Activated T-helper 1 cell treated with Interleukin-2 at 50 U/mL for 16 hours (primary cell): ENCODE measurements around the gene SNAI1.
"Not testable (repeated sequence)": the region's sequence is repeated elsewhere in the genome, so short reads cannot be mapped to it uniquely, and the experiment has no call there.

ENCODE experiments used
- DNase-seq: peaks from one replicate; pipeline ENCODE4 v3.0.0-alpha.2; 2020; ENCODE audit warnings: low read depth

SNAI1 gene

DNA sequence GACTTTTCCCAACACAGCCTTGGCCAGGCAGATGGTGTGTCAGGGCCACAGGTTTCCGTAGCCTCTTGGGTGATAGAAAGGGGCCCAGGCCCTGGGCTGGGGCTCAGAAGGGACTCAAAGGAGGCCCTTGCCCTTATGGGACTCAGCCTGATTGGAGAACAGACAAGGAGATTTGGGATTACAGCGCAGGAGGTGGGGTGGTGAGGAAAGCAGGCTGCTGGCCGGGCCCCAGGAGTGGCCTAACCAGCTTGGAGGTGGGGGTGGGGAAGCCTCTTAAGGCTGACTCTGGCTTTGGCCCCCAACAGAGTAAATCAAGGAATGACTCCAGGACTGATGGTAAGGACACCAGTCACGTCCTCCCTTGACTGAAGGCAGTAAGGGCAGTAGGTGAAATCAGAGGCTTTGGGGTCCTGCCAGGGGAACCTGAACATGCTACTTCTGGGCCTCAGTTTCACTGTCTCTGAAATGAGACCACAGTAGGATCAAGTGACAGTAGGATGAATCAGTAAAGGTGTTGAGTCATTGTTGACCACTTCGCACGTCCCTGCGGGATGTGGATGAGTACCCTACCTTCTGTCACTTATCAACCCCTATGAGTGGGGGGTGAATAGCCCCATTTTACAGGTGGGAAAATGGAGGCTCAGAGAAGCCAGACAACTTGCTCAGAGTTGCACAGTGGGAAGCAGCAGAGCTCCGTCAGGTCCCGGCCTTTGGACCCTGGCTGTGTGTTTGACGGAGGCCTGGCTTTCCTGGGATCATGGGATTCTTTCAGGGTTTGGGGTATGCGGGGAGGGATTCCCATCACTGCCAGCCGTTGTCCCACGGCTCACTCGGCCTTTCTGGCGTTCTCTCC, 4.5 kb downstream of the SNAI1 start:
- no peak for DNase-seq

DNA sequence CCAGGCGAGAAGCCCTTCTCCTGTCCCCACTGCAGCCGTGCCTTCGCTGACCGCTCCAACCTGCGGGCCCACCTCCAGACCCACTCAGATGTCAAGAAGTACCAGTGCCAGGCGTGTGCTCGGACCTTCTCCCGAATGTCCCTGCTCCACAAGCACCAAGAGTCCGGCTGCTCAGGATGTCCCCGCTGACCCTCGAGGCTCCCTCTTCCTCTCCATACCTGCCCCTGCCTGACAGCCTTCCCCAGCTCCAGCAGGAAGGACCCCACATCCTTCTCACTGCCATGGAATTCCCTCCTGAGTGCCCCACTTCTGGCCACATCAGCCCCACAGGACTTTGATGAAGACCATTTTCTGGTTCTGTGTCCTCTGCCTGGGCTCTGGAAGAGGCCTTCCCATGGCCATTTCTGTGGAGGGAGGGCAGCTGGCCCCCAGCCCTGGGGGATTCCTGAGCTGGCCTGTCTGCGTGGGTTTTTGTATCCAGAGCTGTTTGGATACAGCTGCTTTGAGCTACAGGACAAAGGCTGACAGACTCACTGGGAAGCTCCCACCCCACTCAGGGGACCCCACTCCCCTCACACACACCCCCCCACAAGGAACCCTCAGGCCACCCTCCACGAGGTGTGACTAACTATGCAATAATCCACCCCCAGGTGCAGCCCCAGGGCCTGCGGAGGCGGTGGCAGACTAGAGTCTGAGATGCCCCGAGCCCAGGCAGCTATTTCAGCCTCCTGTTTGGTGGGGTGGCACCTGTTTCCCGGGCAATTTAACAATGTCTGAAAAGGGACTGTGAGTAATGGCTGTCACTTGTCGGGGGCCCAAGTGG, 5.3 kb downstream of the SNAI1 start:
- no peak for DNase-seq

DNA sequence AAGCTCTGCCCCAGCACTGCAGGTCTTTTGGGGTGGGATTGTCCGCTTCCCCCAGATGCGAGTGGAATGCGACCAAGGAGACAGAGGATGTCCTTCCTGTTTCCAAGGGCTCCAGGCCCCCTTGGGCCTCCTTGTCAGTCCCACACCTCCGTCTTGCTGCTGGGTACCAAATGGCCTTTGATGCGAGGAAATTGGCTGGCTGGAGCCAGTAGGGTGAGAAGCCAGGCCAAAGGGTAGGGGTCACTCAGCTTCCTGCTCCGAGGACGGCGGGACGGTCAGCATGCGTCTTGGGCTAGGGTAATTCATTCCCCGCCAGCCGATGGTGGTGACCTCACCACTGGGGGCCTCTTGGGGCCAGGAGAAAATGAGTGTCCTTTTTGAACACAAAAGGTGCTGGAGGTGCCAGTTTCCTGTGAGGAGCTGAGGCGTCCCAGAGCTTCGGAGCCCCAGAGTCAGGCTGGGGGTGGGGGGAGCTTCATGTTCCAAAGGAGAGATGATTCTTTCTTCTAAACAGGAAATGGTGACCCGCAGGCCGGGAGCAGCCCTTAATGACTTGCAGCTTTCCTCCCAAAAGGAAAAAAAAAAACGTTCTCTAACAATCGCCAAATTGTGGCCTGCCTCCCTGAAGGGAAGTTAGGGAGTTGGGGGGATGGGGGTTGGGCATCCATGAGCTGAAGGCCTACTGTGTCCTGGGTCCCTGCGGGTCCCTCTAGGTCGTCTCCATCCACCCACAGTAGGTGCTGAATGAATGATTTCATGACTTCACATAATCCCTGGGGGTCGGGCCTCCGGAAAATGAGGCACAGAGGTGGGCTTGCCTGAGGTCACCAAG, 6.7 kb downstream of the SNAI1 start:
- DNase-seq, result no peak

DNA sequence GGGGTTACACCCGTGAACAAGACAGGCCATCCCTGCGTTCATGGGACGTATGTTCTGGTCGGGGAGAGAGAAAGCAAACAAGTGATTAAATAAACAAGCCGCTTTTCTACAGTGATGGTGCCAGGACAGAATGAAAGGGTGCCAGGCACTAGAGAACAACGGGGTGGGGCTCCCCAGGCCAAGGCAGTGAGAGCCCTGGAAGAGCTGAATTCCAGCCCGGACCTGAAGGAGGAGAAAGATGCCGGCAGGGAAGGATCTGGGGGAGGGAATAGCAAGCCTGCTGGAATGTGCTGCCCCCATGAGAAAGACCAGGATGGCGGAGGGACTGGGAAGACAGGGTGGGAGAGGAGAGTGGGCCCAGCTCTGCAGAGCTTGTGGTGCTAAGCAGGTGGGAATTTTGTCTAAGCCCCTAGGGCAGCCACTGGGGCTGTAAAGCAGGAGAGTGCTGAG, 7.5 kb downstream of the SNAI1 start:
- DNase-seq, result no peak

DNA sequence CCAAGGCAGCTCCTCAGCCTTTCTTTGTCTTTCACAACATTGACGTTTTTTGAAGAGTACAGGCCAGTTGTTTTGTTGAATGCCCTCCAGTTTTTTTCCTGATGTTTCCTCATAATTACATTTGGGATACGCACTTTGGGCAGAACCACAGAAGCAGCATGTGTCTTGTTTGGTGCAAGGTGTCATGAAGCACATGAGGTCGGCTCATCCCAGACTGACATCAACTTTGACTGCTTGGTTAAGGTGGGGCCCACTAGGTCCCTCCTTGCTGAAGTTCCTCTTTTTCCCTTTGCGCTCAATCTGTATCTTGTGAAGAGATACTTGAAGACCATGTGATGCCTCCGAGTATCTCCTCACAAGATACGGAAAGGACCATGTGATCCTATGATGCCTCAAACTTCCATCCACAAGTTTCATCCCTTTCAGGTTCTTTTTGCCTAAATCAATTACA, 10.5 kb downstream of the SNAI1 start:
- no peak for DNase-seq

DNA sequence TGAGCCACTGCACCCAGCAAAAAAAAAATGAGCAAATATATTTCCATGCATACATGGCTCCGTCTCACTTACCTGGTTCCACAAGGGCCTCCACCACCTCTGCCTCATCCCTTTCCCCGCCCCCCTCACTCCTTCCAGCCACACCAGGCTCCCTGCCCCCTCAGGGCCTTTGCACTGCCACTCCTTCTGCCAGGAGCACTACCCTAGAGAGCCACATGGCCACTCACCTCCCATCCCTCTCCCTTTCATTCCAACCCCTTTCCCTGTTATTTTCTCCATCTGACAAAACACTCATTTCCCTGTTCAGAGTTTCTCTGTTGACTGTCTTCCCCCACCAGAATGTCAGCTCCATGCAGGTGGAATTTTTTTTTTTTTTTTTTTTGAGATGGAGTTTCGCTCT, 12.8 kb downstream of the SNAI1 start:
- DNase-seq, result no peak

DNA sequence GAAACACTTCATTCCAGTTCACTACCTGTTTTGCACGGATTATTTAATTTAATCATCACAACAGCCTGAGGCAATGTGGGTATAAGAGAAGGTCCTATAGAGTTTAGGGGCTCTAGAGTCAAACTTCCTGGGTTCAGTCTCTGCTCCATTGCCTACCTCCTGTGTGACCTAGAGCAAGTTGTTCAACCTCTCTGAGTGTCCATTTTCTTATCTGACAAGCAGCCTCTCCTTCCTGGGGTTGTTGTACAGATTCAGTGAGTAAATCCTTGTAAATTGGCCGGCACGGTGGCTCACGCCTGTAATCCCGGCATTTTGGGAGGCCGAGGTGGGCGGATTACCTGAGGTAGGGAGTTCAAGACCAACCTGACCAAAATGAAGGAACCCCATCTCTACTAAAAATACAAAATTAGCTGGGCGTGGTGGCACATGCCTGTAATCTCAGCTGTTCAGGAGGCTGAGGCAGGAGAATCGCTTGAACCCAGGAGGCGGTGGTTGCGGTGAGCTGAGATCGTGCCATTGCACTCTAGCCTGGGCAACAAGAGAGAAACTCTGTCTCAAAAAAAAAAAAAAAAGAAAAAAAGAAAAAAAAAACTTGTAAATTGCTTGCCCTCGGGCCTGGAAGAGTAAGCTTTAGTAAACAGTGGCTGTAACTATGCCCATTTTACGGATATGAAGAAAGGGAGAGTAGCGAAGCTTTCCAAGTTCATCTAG, 15.9 kb downstream of the SNAI1 start:
- not testable (repeated sequence) for DNase-seq

DNA sequence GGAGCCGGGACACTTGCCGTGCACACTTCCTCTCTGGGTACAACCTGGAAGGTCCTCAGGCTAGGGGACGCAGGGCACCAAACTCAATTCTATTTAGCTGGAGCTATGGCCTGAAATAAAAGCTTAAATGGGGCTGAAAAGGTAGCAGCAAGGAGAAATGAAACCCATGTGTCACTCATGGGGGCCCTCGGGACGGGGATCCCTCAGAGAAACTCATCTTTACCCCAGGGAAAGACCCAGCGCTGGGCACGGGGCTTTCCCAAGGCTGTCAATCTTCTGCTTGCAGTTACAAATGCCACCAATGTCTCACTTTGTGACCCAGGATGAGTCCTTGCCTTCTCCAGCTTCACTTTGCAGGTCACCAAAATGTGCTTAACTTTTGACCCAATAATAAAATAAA, 16.5 kb downstream of the SNAI1 start:
- no peak for DNase-seq

DNA sequence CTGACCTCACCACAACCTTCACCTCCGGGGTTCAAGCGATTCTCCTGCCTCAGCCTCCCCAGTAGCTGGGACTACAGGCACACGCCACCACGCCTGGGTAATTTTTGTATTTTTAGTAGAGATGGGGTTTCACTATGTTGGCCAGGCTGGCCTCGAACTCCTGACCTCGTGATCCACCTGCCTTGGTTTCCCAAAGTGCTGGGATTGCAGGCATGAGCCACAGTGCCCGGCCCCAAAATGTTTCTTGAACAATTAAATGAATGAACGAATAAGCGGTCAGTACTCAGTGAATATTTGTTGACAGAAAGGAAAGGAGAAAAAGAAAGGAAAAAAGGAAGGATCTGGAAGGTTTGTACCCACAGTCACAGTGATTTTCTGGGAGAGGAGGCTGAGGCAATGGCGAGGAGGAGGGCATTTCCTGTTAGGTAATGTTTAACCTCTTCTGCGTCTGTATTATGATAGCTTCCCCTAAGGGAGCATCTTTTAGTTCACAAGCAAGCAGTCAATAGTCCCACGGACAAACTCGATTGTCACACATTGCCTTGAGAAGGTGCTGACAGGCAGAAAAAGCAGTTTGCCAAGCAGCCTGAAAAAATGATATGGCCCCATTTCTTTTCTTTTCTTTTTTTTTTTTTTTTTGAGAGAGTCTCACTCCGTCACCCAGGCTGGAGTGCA, 17.9 kb downstream of the SNAI1 start:
- not testable (repeated sequence) for DNase-seq

DNA sequence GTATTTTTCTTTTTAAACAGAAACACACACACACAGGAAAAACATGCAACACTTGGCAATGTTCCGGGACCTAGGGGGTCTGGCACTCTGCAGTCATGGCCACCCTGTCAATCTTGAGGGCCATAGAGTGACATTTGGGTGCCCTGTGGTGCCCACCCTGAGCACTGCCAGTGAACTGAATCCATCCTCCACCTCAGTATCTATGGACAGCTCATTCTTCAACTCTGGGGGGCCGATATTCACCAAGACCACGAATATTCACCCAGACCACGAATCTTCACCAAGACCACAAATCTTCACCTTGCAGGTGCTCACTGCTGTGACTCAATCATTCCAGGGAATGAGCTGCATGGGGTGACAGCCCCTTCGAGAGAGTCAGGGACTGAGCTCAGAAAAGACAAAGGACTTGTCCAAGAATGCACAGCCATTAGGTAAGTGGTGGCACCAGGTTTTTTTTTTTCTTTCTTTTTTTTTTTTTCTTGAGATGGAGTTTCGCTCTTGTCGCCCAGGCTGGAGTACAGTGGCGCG, 19.1 kb downstream of the SNAI1 start:
- no peak for DNase-seq

DNA sequence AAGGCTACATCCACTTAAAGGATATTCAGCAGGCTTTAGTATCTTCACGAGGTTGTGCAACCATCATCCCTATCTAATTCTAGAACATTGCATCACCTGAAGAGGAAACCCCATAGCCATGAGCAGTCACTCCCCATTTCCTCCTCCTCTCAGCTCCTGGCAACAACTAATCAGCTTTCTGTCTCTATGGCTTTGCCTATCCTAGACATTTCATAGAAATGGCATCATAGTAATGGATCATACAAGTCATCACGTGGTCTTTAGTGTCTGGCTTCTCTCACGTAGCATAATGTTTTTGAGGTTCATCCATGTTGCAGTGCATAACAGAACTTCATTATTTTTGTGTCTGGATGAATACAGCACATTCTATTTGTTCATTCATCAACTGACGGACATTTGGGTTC, 20.5 kb downstream of the SNAI1 start:
- DNase-seq, result no peak

DNA sequence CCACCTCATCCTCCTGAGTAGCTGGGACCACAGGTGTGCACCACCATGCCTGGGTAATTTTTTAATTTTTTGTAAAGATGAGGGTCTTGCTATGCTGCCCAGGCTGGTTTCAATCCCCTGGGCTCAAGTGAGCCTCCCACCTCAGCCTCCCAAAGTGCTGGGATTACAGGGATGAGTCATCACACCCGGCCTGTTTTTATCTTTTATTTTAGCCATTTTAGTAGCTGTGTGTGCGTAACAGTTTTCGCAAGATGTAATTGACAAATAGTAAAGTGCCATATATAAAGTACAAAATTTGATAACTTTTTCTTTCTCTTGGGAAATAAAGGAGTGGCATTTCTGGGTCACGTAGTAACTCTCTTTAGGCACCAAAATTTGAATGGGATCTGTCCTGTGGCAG, 21.4 kb downstream of the SNAI1 start:
- no peak for DNase-seq

DNA sequence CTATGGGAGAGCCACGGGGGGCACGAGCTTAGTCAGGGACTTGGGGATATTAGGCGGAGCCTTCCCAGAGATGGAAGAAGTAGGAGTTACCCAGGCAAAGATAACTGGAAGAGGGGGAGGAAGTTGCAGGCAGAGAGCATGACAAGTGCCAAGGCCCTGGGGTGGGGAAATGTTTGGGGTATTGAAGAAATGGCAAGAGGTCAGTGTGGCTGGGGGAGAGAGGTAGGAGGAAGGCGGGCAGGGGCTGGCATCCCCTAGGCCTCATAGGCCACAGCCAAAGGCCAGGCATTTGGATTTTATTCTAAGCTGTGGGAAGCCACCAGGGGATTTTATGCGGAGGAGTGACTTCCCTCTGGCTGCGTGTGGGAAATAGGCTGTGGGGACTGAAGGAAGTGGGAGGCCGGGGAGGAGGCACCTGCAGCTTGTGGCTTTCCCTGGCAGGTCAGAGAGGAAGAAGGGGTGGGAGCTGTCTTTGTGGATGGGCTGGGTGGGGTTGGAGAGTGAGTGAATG, 22.7 kb downstream of the SNAI1 start:
- no peak for DNase-seq

DNA sequence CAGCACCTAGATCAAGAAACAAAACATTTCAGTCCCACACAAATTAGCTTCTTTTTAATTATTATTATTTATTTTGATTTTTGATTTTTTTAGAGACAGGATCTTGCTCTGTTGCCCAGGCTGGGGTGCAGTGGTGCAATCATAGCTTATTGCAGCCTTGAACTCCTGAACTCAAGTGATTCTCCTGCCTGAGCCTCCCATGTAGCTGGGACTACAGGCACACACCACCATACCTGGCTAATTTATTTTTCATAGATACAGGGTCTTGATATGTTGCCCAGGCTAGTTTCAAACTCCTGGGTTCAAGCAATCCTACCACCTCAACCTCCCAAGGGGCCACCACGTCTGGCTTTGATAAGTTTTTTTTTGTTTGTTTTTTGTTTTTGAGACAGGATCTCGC, 24.6 kb downstream of the SNAI1 start:
- no peak for DNase-seq

DNA sequence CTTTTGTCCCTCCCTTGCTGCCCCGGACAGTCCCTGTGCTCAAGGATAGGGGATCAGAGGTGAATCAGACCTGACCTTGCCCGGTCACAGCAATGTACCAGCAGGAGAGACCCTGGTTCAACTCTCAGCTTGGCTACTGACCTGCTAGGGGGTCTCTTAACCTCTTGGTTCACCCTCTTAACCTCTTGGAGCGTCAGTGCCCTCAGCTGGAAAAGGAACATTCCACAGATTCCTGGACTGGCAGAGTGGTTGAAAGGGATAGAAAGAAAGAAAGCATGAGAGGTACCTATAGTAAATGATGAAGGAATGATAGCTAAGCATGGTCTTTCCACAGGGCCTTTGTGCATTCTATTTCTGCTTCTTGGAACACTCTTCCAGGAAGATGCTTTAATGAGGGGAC, 25.2 kb downstream of the SNAI1 start:
- DNase-seq, result no peak

DNA sequence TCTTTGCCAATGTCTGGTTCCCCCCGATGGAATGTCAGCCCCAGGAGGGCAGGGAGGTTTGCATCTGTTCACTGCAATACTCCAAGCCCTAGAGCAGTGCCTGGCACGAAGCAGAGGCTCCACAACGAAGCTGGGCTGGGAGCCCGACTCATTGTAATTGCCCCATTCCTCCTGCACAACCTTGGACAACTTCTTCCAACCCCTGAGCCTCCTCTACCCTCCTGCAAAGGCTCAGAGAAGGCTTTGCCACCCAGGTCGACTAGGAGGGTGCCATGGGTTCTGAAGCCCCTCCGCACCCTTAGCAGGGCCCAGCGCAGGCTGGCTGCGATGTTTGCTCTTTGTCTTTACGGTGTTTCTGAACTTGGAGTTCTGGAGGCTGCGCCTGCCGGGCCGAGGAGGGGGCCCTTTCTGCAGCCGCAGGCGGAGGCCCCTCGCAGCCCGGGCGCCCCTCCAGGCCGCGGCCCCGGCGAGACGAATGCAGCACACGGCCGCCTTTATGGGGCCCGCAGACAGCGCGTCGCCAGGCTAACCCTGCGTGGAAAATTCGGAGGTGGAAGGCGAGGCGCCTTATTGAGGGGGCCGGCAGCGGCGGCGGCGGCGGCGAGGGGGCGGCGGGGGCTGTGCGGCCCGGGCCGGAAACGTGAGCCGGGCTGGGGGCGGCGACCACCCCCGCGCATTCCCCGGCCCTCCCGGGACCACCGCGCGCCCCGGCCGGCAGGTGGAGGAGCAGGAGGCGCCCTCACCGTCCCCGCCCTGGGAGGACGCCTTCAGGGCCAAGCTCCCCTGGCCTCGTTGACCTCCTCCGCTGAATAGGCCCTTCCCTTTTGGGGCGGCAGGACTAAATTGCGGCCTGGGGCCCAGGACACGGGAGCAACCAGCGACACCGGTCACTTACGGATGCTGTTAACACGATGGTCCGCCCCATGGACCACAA, 27.0 kb downstream of the SNAI1 start:
- DNase-seq, result no peak

DNA sequence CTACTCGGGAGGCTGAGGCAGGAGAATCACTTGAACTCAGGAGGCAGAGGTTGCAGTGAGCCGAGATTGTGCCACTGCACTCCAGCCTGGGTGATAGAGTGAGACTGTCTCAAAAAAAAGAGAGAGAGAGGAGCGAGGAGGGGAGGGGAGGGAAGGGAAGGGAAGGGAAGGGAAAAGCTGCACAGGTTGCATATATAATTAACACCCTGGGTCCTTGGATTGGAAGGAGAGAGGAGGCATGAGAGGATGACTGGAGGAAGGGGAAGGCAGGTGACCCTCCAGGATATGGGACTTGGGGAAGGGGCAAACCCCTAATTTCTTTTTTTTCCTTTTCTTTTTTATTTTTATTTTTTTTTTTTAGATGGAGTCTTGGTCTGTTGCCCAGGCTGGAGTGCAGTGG, 28.8 kb downstream of the SNAI1 start:
- not testable (repeated sequence) for DNase-seq

DNA sequence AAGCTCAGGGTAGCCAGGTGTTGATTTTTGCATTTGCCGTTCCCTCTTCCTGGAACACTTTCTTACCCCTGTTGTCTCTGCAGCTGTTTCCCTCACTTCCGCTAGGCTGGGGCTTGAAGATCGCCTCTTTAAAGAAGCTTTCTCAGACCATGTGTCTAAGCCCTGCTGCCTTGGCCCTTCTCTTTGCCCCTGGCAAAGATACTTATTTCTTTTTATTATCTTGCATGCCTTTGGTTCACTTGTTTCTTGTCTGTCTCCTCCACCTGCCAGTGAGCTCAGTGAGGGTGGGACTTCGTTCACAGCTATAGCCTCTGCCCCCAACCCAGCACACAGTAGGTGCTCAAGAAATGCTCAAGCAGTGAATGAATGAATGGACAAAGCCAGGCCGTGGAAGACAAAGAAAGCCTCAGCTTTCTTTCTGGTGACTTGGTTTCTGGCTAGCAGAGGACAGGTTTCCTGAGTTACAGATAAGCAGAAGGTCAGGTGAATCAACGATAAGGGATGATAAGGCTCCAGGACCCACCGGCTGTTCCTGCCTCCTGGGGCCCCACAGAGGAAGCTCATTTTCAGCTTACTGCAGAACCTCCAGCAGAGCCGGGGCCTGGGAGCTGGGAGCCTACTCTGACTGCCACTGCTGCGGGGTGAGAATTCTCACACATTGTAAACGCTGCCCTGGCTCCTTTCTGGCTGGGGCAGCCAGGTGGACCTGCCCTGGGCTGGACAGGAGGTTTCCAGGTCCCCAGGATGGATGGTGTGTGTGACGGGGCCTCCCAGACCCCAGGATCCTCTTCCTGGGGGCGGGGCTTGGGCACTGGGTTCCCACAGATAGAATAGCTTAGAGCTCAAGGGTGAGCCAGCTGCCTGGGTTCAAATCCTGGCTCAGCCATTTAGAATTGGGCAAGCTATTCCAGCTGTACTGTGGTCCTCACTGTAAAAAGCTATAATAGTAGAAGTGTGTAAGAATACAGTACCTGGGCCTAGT, 29.8 kb downstream of the SNAI1 start:
- DNase-seq, result no peak
